ENCODE data around the gene ERI3.

DNA sequence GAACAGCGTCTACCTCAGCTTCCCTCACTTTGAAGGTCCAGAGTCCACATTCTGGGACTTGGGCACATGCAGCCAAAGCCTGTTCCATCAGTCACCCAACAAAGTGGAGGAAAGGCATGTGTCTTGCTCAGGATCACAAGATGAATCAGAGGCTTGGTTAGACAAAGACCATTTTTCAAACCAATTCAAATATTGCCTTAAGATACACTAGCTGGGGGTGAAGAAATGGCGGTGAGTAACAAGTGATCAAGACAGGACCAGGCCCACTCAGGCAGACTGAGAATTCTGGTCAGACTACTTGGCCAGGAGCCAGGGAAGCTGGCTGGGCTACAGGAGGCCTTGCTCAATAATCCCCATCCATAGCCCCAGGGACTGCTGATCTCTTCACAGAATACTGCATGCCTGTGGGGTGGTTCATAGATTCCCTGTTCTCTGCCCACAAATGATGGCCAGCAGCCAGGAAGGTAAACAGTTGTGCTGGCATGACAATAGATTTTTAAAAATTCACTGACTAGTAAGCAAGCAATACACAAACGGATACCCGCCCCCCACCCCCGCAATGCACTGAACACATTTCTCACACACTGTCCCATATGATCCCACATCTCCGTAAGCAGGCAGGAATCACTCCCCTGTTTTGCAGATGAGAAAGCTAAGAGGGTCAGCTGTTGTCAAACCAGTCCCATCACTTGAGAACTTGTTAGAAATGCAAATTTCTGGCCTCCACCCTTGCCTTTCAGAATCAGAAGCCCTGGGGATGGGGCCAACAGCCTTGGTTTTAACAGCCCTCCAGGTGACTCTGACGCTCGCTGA is 27.2 kb downstream of the ERI3 start:
- TF ChIP-seq POLR2A (IDR thresholded peaks at IDR 0.05; ENCODE audit: low read length) (no peak), GATA1 (IDR thresholded peaks at IDR 0.05; ENCODE audit: low read depth, low read length) (no peak)
